Activated effector memory CD4-positive, alpha-beta T cell treated with anti-CD3 and anti-CD28 coated beads, Interleukin-2, amount 50 U/mL, for 16 hours (primary cell): ENCODE results near the gene SWAP70.

Experiments
- DNase-seq: peaks from one replicate; pipeline ENCODE4 v3.0.0-alpha.2; 2020

Gene SWAP70

DNA sequence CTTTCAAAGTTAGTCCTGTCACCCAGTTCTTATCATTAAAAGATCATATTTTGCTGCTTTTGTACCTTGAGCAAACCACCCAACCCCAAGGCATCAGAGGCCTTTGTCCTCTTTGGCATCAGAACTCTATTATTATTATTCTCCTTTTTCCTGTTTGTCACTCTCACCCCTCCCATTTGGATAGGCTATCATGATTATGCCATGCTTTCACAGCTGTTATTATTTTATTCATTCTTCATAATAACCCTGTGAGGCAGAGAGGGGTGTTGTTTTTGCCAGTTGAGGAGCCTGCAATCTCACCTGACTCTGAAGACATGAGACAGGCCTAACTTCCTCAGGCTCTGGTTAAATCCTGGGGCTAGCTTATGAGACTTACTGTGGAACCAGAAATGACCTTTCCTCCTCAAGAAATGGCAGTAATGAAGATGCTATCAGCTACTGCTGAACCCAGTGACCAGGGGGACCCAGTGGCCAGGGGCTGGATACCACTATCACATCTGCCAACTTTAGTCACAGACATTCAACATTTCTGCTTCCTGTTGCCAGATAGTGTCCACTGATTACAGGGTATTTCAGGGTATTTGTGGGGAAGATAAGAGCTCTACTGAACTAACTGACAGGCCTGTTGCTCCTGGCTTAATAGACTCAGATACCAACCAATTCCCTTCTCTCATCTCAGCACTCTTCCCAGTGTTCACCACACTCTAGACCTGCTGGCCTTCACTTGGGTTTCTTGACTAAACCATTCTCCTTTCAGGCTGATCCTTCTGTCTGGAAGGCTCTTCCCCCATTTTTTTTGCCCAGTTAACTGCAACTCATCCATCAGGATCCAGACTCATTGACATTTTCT lies 11.8 kb upstream of the SWAP70 start:
- no peak for DNase-seq

DNA sequence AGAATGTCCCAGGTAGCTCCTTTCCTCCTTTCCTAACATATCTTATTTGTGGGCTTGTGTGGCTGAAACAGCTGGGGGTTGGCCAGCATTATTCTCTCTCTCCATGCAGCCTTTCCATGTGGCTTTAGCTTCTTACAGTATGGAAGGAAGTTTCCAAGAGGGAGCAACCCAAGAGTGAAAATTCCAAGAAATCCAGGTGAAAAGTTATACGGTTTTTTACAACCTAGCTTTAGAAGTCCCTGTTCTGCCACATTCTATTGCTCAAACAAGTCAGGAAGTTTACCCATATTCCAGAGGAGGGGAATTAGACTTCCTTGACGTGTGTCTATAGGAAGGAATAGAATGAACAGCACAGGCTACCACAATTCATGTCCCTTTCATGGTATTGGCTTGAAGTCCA lies 10.0 kb upstream of the SWAP70 start:
- no peak for DNase-seq

- DNase-seq = no peak
These were observed 7.0 kb upstream of the SWAP70 start for GRCh38 chr11:9656864-9657263.

DNA sequence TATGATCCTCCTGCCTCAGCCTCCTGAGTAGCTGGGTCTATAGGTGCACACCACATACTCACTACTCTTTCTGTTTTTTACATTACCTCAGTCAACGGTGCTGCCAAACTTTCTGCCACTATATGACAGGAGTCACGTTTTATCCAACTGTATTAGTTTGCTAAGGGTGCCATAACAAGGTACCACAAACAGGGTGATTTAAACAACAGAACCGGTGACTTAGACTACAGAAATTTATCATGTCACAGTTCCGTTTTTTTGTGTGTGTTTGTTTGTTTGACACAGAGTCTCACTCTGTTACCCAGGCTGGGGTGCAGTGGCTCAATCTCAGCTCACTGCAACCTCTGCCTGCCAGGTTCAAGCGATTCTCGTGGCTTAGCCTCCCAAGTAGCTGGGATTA lies 6.3 kb upstream of the SWAP70 start:
- no peak for DNase-seq

DNA sequence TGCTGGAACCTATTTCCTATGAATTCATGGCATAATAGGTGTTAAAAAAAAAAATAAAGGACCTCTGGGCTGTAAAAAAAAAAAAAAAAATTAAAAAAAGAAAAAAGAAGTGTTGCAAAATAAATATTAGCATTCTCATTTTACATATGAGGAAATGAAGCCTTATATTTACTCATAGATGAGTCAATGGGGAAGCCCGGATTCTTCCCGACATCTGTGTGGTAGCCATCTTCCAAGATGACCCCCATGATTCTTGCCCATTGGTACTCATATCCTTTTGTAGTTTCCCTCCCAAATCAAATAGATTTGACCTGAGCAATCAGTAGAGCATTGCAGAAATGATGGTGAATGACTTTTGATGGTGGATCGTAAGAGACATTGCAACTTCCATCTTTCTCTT lies 3.0 kb upstream of the SWAP70 start:
- no peak for DNase-seq

- DNase-seq = no peak
These were observed 1.6 kb upstream of the SWAP70 start for GRCh38 chr11:9662273-9662672.

DNA sequence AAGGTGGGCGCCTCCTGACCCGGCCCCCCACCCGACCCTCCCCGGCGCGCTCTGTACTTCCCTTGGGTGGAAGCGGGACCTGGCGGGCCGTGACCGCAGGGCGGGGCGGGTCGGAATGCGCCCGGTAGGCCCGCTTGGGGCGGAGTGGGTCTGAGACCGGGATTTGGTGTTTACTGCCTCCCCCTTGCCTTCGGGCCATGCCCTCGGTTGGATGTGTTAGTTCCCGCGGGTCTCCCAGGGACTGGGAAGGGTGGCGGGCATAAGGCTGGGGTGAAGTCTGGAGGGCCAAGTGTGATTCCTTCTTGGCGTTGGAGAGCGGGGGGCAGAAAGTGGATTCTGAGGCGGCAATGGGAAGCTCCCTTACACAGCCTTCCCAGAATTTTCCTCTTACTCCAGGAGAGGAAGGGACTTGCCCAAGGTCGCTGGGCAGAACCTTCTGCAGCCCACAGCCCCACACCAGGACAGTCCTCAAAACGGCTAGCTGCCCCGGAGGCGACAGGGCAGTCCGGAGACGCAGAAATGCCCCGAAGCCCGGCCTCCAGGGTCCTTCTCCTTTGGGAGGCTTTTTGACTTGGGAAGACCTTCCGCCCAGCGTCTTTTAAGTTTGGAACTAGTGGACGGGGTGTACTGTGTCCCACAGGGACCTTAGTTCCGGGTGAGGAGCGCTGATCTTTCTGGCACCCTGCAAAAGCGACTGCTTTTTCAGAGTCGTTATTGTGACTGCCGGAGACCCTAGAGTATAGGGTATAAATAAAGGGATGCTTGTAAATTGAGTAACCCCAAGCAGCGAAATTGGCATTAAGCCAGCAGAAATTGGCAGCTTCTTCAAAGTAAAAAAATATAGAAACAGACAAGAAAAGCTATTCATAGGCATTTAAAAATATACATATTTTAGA lies 647 bp downstream of the SWAP70 start:
- peak; percentile 74 for DNase-seq

GRCh38 chr11:9665749-9666148 lies 1.9 kb downstream of the SWAP70 start:
- DNase-seq = no peak

- DNase-seq = no peak
These were observed 6.1 kb downstream of the SWAP70 start for GRCh38 chr11:9669954-9670353.

DNA sequence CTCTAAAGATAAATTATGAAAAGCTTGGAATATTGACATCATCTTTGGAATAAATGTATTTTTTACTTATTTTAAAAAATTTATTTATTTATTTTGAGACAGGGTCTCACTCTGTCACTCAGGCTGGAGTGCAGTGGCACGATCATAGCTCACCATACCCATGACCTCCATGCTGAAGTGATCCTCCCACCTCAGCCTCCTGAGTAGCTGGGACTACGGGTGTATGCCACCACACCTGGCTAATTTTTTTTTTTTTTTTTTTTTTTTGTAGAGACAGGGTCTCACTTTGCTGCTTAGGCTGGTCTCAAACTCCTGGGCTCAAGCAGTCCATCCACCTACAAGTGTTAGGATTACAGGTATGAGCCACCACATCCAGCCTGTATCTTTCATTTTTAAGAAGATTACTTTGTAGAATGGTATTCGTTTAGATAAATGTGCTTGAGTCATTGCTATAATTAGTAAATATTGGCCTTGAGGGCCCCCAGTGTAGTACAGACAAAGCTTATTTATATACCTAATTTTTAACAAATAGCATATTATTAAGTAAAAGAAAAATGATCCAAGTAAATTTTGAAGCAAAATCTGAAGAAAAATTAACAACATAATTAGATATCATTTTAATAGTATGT lies 8.5 kb downstream of the SWAP70 start:
- no peak for DNase-seq

GRCh38 chr11:9672918-9673317 lies 9.0 kb downstream of the SWAP70 start:
- DNase-seq = no peak

DNA sequence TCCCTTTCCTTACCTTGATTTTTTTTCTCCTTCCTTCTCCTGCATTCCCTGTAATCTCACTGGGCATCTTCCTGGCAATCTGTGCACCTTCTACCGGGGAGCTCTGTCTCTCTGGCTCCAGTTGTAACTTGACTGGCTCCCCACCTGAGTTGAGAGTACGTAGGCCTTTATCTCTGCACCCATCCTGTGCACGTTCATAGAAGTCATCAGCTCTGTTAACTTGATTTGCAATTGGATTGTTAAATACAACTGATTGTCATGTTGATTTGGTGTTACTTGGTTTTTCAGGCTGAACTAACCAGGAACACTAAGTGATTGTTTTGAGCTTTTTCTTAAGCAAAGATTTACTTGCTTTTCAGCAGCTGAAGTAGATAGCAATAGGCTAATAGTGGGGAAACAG lies 11.8 kb downstream of the SWAP70 start:
- DNase-seq = no peak

GRCh38 chr11:9677951-9678350 lies 14.1 kb downstream of the SWAP70 start:
- no peak for DNase-seq

GRCh38 chr11:9678576-9678975 lies 14.7 kb downstream of the SWAP70 start:
- DNase-seq = no peak

DNA sequence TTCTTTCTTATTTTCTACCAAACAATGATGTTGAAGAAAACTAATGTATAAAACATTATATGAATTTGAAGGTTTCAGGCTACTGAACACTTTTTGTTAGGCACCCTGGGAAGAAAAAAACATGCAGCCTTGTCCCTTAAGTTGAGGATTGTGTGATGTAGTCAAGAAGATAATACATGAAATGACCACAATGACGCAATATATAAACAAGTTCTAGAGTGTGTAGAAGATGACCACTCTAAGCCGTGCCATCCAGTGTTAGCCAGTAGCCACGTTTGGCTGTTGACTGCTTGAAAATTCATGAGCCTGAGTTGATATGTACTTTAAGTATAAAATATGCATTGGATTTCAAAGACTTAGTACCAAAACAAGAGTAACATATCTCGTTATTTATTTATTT lies 16.2 kb downstream of the SWAP70 start:
- no peak for DNase-seq

GRCh38 chr11:9681583-9682372 lies 17.9 kb downstream of the SWAP70 start:
- no peak for DNase-seq

DNA sequence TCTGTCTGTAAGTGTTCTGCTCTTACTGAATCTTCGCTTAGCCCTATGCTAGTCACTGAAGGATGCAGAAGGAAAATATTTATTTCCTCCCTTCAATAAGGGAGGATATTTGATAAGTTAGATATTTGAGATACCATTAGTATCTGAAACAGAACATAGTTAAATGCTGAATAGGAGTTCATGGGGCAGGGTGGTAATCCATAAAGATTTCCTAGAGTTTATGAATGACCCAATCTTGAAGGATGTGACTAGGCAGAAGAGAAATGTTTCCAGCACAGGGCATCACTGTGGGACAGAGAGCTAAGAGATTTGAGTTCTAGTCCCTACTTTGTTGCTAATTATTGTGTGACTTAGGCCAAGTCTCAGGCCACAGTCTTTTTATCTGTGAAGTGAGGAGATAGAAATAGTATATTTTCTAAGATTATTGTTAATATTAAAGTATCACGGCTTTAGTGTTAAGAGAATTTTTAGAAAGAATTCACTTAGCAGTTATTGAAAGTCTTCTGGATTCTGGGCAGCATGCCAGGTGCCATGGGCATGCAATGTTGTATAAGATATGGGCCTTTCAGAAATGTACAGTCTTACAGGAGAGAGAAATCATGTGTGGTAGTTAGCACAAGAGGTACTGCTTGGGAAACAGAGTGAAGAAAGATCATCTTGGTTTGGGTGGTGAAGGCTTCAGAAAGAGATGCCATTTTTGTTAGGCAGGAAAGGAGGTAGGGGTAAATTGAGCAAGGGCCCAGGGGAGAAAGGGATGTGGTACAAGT lies 24.0 kb downstream of the SWAP70 start:
- DNase-seq = no peak

GRCh38 chr11:9688716-9689511 lies 25.0 kb downstream of the SWAP70 start:
- no peak for DNase-seq

DNA sequence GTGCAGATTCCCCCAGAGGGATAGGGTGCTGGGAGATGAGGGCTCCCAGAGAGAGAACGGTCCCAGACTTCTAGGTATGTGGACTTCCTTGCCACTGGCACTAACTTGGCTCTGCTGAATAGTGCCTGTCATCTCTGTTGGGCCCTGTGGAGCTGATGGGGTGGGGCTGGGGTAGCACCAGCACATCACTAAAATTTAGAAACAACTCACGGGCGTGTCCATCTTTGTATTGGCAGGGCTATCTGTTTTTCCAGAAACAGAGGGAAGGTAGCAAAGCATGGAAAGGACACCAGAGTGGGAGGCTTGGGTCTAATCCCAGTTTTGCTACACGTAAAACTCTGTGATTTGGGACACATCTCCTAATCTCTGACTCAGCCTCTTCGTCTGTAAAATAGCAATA lies 25.8 kb downstream of the SWAP70 start:
- no peak for DNase-seq

DNA sequence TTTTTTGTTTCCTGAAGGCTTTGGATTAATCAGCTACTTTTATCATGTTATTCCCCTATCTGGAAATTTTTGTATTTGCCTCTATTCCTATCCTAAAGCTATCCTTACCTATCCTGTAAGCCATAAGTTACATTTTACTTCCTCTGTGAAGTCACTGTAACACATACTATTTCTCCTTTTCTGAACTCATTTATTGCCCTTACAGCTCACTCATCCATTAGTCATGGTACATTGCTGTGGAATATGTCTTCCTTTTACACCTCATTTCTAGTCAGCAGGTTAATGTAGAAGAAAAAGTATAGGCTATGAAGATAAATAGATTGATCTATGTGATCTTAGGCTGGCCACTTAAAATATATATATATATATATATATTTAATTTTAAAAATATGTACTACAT lies 28.0 kb downstream of the SWAP70 start:
- DNase-seq = no peak

- no peak for DNase-seq
These were observed 28.8 kb downstream of the SWAP70 start for GRCh38 chr11:9692691-9693090.
